ENCODE measurements around the gene ACO2.
A peak's percentile ranks its signal among the peaks of the same experiment; 100 is the strongest.
"Not testable (repeated sequence)": the region's sequence is repeated elsewhere in the genome, so short reads cannot be mapped to it uniquely, and the experiment has no call there.

Gene ACO2

DNA sequence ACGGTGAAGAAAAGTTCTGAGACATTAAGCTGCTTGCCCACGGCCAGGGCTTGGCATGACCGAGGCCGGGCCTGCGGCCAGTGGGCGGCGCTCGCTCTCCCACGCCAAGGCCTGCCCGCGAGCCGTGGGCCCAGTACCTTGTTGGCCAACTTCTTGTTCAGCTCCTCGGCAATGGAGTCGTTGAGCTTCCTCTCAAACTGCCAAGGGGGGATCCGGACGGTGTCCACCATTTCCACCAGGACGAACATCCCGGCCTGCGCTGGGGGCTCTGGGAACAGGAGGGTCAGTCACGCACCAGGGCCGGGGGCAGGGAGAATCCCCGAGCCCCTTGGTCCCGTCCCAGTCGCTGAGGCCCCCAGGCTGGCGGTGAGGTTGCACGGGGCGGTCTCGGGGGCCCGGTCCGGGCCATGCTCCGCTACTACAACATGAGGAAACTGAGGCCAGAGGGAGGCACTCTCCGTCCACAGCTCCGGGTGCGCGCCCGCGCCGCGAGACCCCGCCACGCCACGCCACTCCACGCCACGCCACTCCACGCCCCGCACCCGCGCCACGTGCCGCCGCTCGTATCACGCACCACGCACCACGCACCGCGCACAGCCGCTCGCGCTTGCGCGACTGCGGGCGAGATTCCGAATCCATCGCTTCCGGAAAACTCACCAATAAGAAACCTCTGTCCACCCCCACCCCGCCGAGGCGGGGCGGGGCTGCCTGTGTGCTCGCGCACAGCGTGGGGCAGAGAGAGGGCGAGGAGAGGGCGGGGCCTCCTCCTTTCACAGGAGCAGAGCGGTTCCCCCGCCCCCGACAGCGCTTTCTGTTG lies 75.1 kb downstream of the ACO2 start, which contains the start of gene POLR3H:
TSS of gene POLR3H (minus strand) at position 617 of the 817 bp plus-strand sequence. CDS start at position 248, 369 bp downstream.
- peak; percentile 99 for DNase-seq

- DNase-seq = no peak
Observed at GRCh38 chr22:41544671-41545476, 76.0 kb downstream of the ACO2 start.

DNA sequence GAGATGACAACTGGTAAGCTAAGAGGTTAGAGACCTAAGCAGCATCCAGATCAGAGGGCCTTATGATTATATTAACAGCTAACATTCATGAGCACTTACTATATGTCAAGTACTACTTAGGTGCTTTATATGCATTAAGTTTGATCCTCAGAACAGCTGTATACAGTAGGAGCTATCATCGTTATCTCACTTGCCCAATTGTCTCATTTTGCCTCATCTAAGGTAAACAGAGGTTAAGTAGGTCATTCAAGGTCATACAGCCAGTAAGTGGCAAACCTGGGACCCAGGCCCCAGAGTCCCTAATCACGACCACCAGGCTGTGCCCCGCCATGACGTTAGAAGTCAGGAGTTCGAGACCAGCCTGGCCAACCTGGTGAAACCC lies 79.9 kb downstream of the ACO2 start:
- no peak for DNase-seq

DNA sequence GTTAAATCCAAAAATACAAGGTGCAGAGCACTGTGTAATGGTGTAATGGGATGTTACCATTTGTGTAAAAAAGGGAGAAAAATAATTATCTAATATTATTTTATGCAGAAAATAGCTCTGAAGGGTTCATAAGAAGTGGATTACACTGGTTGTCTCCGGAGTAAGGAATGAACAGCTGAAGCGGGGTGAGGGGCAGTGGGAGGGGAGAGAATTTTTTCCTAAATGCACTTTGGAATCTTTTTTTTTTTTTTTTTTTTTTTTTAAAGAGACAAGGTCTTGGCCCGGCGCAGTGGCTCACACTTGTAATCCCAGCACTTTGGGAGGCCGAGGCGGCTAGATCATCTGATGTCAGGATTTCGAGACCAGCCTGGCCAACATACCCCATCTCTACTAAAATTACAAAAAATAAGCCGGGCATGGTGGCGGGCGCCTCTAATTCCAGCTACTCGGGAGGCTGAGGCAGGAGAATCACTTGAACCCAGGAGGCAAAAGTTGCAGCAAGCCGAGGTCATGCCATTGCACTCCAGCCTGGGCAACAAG lies 82.1 kb downstream of the ACO2 start:
- no peak for DNase-seq

DNA sequence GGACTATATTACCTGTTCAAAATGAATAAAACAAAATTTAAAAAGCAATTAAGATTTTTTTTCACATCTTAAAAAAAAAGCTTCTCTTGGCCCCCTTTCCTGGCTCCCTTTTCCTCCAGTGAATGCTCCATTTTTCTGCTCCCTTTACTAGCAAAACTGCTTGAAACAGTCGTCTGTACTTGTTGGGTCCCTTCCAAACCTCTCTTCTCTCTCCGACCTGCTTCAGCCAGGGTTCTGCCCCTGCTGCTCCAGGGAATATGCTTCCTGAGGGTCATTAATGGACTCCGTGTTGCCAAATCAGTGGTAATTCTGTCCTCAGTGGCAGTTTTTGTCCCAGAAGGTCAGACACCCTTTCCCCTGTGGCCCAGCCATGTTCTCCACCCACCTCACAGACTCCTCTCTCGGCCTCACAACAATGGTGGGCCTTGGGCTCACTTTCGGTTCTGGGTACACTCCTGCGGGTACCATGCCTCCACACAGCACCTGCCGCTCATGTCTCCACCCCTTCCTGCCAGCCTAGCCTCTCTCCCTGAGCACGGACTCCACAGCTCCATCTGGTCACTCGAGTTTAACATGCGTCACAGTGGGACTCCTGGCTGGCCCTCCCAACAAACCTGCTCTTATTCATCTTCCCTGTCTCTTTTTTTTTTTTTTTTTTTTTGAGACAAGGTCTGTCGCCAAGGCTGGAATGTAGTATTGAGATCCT lies 83.1 kb downstream of the ACO2 start:
- DNase-seq = no peak

DNA sequence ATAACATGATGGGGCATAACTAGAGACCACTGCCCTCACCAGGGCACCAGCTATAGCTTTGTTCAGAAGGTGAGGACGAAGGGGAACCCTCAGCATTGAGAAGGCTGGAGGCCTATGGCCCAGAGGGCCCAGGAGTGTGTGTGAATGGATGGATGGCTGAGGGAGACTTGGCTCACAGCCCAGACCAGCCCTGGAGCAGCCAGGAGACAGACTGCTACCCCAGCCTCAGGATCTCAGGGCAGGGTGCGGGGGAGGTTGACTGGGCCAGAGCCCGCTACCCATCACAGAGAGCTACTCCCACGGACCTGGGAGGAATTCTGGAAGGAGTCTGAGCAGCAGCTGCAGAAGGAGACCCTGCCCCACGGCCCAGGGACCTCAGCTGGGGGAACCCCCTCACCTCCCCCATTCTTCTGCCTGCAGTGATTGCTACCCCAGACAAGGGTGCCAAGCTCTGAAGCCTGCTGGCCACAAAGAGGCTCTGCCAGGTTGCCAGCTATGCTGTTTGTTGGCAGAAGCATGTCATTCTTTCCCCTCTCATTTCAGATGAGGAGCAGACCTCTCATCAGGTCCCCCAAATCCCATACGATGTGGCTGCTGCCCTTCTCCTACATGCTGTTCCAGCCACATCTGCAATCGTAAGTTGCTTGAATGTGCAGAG lies 86.5 kb downstream of the ACO2 start:
- DNase-seq = no peak

DNA sequence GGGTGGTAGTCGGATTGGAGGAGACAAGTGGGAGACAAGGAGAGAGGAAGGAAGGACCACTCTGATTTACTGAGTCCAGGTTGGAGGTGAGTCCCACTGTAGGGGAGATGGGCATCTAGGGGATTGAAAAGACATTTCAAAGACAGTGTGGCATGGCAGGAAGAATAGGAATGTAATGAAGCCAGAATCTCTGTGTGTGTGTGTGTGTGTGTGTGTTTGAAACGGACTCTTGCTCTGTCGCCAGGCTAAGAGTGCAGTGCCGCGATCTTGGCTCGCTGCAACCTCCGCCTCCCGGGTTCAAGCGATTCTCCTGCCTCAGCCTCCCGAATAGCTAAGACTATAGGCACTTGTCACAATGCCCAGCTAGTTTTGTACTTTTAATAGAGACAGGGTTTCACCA lies 87.6 kb downstream of the ACO2 start:
- DNase-seq = no peak

DNA sequence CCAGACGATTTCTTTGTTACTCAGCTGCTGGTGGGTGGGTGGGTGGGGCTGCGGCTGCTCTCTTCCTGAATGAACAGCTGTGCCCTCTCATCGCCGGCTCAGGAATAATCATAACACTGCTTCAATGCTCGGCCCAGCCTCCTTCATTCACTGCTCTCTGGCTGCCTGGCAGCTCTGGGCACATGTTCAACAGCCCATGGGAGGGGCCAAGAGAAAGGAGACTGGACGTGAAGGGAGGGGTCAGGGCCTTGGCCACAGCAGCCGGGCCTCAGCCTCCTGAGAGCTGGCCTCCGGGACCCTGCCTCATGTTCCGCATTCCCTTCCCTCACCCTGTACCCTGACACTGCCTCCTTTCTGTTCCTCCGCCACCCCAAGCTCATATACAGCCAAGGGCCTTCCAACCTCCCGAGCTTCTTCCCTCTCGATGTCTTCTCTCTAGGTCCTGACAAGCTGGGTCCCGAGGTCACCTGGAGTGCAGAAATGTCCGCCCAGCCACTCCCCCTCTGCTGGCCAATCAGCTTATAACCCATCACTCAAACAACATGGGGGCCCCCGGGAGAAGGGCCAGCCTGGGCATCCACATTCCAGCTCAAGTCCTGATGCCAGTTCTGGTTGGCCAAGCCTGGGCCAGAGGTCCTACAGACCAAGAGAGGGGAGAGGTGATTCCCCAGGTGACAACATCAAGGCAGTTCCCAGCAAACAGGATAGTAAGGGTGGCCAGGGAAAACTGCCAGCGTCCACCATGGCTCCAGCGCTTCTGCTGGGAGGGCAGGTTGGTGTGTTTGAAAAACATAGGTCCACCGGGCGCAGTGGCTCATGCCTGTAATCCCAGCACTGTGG lies 88.7 kb downstream of the ACO2 start:
- no peak for DNase-seq

GRCh38 chr22:41558241-41558630 lies 89.3 kb downstream of the ACO2 start:
- DNase-seq = not testable (repeated sequence)

DNA sequence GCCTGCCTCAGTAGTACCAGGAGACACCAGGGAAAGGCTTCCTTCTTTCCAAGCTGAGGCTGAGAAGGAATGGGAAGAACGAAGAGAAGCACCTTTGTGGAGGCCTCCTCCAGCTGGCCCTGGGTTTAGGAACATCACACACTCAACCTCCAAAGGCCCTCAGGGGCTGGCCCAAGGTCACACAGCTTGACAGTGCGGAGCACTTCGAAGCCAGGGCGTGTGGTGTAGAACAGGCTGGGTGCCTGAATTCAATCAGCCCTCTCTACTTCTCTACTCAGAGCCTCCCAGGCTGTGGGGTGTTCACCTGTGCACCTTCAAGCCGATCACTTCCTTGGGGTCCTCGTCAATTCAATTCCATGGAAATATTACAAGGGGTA lies 91.2 kb downstream of the ACO2 start:
- no peak for DNase-seq

DNA sequence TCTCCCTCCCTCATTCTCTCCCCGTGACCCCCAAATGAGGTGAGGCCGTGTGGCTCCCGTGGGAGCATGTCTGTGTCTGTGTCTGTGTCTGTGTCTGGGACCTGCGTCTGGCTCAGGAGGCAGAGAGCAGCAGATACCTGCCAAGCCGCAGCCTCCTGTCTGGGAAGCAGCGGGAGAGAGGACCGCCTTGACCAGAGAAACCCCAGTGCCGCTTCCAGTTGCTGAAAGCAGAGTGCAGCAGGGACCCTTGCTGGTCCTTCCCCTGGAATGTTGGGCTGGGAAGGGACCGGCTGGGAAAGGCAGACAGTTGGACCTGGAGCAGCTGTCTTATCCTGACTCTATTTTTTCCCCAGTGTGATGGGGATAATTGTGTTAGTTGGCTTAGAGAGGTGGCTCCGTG lies 92.4 kb downstream of the ACO2 start:
- DNase-seq = no peak

- no peak for DNase-seq
Observed at GRCh38 chr22:41561788-41562187, 92.9 kb downstream of the ACO2 start.

DNA sequence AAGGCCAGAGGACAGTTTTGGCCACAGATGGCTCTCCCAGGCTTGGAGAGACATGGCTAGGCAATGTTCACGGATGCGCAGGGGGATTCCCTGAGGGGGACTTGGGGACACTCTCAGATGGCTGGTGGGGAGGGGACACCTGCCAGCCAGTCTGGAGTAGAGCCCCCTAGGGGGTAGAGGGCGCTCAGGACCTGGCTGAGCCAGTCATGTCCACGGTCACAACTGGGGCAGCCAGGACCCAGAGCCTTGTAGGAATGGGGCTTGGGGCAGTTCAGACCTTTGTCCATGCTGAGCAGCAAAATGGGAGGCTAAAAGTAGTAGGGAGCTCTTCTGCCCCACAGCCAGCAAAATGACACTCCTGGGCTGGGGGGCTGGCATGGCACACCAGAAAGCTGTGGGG lies 93.5 kb downstream of the ACO2 start:
- no peak for DNase-seq

GRCh38 chr22:41563051-41563711 lies 94.3 kb downstream of the ACO2 start:
- DNase-seq = no peak

DNA sequence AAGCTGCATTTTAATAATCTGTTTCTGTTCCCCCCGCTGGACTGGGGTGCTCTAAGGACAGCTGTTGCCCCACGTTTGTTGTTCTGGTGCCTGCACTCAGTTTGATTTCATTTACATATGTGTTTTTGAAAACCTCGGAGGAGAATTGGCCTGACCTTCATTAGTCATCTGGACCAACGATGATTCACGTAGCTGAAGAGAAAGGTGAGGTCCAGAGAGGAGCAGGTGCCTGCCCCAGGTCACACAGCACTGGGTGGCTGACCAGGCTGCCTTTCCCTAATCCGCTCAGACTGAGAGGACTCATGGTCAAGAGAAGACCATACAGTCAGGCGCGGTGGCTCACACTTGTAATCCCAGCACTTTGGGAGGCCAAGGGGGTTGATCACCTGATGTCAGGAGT lies 95.6 kb downstream of the ACO2 start:
- no peak for DNase-seq

DNA sequence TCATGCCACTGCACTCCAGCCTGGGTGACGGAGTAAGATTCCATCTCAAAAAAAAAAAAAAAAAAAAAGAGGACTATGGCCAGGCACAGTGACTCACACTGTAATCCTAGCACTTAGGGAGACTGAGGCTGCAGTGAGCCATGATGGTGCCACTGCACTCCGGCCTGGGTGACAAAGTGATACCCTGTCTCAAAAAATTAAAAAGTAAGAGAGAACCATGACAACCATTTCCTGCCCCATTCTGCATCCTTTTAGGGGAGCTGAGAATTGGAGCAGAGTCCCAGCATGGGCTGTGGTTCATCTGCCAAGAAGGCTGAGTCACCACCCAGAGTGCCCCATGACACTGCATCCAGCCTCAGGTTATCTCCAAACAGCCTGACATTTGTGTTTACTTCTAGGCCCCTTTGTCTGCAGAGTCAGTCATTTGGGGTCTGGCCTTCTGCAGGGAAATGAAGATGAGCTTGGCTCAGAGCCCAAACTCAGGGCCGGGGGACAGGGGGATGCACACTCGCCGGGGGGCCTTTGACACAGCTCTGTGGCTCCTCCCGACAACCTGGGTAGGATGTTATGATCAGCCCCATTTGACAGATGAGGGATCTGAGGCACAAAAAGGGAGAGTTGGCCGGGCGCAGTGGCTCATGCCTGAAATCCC lies 96.6 kb downstream of the ACO2 start:
- peak; percentile 89 for DNase-seq

DNA sequence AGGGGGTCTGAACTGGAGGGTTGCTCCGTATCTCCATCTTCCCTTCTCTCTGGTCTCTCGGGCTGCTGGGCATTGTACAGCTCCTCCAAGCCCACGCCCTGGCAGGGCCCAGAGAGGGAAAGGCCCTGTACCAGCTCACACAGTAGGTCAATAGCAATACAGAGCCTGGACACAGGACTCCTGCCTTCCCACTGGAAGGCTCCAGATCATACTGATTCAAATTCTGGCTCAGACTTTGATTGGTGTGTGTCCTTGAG lies 98.5 kb downstream of the ACO2 start:
- no peak for DNase-seq

DNA sequence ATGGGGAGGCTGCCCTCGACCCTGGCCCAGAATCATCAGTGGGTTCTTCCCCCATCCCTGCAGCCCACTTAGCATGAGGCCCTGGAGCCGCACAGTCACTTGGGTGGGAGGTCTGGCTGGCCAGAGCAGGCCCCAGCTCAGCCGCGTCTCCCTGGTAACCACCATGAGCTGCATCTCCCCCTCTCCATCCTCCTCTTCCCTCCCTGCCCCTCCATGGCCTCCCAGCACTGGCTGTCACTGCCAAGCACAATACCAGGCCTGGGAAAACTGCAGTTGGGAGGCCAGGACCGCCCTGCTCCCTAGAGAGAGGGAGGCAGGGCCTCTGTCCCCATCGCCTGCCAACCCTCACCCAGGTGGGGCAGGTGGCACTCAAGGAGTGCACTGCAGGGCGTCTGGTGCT lies 99.9 kb downstream of the ACO2 start:
- DNase-seq = no peak

DNA sequence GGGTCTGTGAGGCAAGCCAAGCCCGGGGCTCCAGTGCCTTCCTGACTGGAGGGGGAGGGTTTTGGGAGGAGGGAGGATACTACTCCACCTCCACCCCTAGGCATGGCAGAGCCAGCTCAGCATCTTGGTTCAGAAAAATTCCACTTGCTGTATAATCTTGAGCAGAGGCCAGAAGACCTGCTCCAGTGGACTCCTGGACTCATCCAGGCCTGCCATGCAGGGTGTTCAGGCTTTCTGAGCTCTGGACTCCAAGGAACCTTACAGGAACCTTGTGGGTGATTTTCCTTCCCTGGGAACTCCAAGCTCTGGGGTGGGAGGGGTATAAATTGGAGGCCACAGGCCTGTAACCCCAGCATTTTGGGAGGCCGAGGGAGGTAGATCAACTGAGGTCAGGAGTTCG lies 101.3 kb downstream of the ACO2 start:
- no peak for DNase-seq

DNA sequence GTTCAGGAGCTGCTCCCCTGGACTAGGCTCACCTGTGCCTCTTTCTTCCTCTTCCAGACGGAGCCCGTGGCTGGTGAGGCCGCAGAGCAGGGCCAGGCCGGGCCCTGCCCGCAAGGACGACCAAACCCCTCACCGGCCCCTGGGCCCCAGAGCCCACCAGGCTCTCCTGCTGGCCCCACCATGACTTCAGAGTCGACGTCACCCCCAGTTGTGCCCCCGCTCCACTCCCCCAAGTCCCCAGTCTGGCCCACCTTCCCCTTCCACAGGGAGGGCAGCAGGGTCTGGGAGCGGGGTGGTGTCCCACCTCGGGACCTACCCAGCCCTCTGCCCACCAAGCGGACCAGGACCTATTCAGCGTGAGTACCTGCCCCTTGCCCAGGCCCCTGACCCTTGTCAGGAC lies 102.9 kb downstream of the ACO2 start:
- no peak for DNase-seq

- DNase-seq = not testable (repeated sequence)
Observed at GRCh38 chr22:41572305-41572704, 103.4 kb downstream of the ACO2 start.

Measured in hematopoietic multipotent progenitor cell treated with erythropoietin and hydrocortisone succinate and interleukin-3 and kit ligand, for 8 days (in vitro differentiated cells).